ENCODE measurements around the gene NIPA2. TPM values are rescaled to one million over a fixed set of nuclear protein-coding genes. Genes with fewer than 3 reads are reported as not detected.

Gene NIPA2
- total RNA-seq, 2 experiments from 2014 or later: 53.7 to 59.5 TPM

GRCh38 chr15:22893081-22893480 lies 54.6 kb downstream of the NIPA2 start:
- CTCF ChIA-PET: no interaction called here
- no peak overlapping the region for H3K27ac Mint-ChIP-seq
- no peak overlapping the region for H3K4me3 Mint-ChIP-seq
- no peaks in the 10 kb centered on the region for H3K27me3 Mint-ChIP-seq (ENCODE audit: low read depth)
- H3K4me1 Mint-ChIP-seq (ENCODE audit: low read depth): peaks cover 5% of the 10 kb centered on the region
- no peaks in the 10 kb centered on the region for H3K36me3 Mint-ChIP-seq (ENCODE audit: low read depth)
- no peak for ATAC-seq
- POLR2A ChIA-PET: interaction anchor here (0.6 to 0.7 kb wide), 2 partner anchors 35 to 45 kb away, joined by 3 read pairs; no protein-coding TSS in a partner anchor
- no peaks in the 10 kb centered on the region for H3K9me3 Mint-ChIP-seq (ENCODE audit: insufficient read depth)
- DNase-seq: no peak

- Mint-ChIP-seq H3K27me3 (ENCODE audit: low read depth) (no peaks in the 10 kb centered on the region), H3K4me3 (no peak overlapping the region), H3K27ac (no peak overlapping the region), H3K4me1 (ENCODE audit: low read depth) (peaks cover 5% of the 10 kb centered on the region), H3K9me3 (ENCODE audit: insufficient read depth) (no peaks in the 10 kb centered on the region), H3K36me3 (ENCODE audit: low read depth) (no peaks in the 10 kb centered on the region)
- ChIA-PET CTCF (no interaction called here), POLR2A (no interaction called here)
- DNase-seq: no peak
- no peak for ATAC-seq
Observed at GRCh38 chr15:22893881-22894280, 55.4 kb downstream of the NIPA2 start.

- no peak overlapping the region for H3K27ac Mint-ChIP-seq
- peaks cover 5% of the 10 kb centered on the region for H3K4me1 Mint-ChIP-seq (ENCODE audit: low read depth)
- no peaks in the 10 kb centered on the region for H3K9me3 Mint-ChIP-seq (ENCODE audit: insufficient read depth)
- ATAC-seq (no peak), DNase-seq (peak; percentile 22)
- H3K36me3 Mint-ChIP-seq (ENCODE audit: low read depth): no peaks in the 10 kb centered on the region
- ChIA-PET CTCF (no interaction called here), POLR2A (no interaction called here)
- no peak overlapping the region for H3K4me3 Mint-ChIP-seq
- H3K27me3 Mint-ChIP-seq (ENCODE audit: low read depth): no peaks in the 10 kb centered on the region
Observed at GRCh38 chr15:22895465-22896190, 57.2 kb downstream of the NIPA2 start.

- no peaks in the 10 kb centered on the region for H3K27me3 Mint-ChIP-seq (ENCODE audit: low read depth)
- POLR2A ChIA-PET: no interaction called here
- H3K36me3 Mint-ChIP-seq (ENCODE audit: low read depth): no peaks in the 10 kb centered on the region
- H3K9me3 Mint-ChIP-seq (ENCODE audit: insufficient read depth): no peaks in the 10 kb centered on the region
- H3K4me3 Mint-ChIP-seq: no peak overlapping the region
- H3K27ac Mint-ChIP-seq: no peak overlapping the region
- no peaks in the 10 kb centered on the region for H3K4me1 Mint-ChIP-seq (ENCODE audit: low read depth)
- no peak for ATAC-seq
- no peak for DNase-seq
- CTCF ChIA-PET: no interaction called here
Observed at GRCh38 chr15:22902046-22902445, 63.6 kb downstream of the NIPA2 start.

- Mint-ChIP-seq H3K4me1 (ENCODE audit: low read depth) (no peaks in the 10 kb centered on the region), H3K27me3 (ENCODE audit: low read depth) (no peaks in the 10 kb centered on the region), H3K9me3 (ENCODE audit: insufficient read depth) (no peaks in the 10 kb centered on the region), H3K27ac (no peak overlapping the region), H3K36me3 (ENCODE audit: low read depth) (no peaks in the 10 kb centered on the region), H3K4me3 (no peak overlapping the region)
- no peak for DNase-seq
- ChIA-PET POLR2A (no interaction called here), CTCF (no interaction called here)
- no peak for ATAC-seq
Observed at GRCh38 chr15:22902578-22902977, 64.1 kb downstream of the NIPA2 start.

- ChIA-PET CTCF (no interaction called here), POLR2A (no interaction called here)
- Mint-ChIP-seq H3K27me3 (ENCODE audit: low read depth) (no peaks in the 10 kb centered on the region), H3K27ac (no peak overlapping the region), H3K4me3 (no peak overlapping the region), H3K4me1 (ENCODE audit: low read depth) (no peaks in the 10 kb centered on the region), H3K9me3 (ENCODE audit: insufficient read depth) (no peaks in the 10 kb centered on the region), H3K36me3 (ENCODE audit: low read depth) (no peaks in the 10 kb centered on the region)
- DNase-seq (no peak), ATAC-seq (no peak)
Observed at GRCh38 chr15:22902981-22903380, 64.5 kb downstream of the NIPA2 start.

GRCh38 chr15:22903427-22903826 lies 65.0 kb downstream of the NIPA2 start:
- no peaks in the 10 kb centered on the region for H3K27me3 Mint-ChIP-seq (ENCODE audit: low read depth)
- no peak for DNase-seq
- ATAC-seq: no peak
- H3K4me1 Mint-ChIP-seq (ENCODE audit: low read depth): no peaks in the 10 kb centered on the region
- ChIA-PET POLR2A (no interaction called here), CTCF (no interaction called here)
- H3K4me3 Mint-ChIP-seq: no peak overlapping the region
- no peaks in the 10 kb centered on the region for H3K9me3 Mint-ChIP-seq (ENCODE audit: insufficient read depth)
- no peak overlapping the region for H3K27ac Mint-ChIP-seq
- H3K36me3 Mint-ChIP-seq (ENCODE audit: low read depth): no peaks in the 10 kb centered on the region

- H3K36me3 Mint-ChIP-seq (ENCODE audit: low read depth): no peaks in the 10 kb centered on the region
- no peak for ATAC-seq
- H3K27ac Mint-ChIP-seq: no peak overlapping the region
Observed at GRCh38 chr15:22903961-22904534, 65.6 kb downstream of the NIPA2 start.

GRCh38 chr15:22904736-22905135 lies 66.3 kb downstream of the NIPA2 start:
- Mint-ChIP-seq H3K36me3 (ENCODE audit: low read depth) (no peaks in the 10 kb centered on the region), H3K4me3 (no peak overlapping the region), H3K27me3 (ENCODE audit: low read depth) (no peaks in the 10 kb centered on the region), H3K4me1 (ENCODE audit: low read depth) (no peaks in the 10 kb centered on the region), H3K9me3 (ENCODE audit: insufficient read depth) (no peaks in the 10 kb centered on the region), H3K27ac (no peak overlapping the region)
- ATAC-seq (no peak), DNase-seq (no peak)
- CTCF ChIA-PET: no interaction called here
- POLR2A ChIA-PET: no interaction called here

More at GRCh38 chr15:22903961-22904534, 65.6 kb downstream of the NIPA2 start:
- H3K9me3 Mint-ChIP-seq (ENCODE audit: insufficient read depth): no peaks in the 10 kb centered on the region
- no peak for DNase-seq
- no peaks in the 10 kb centered on the region for H3K4me1 Mint-ChIP-seq (ENCODE audit: low read depth)
- no peaks in the 10 kb centered on the region for H3K27me3 Mint-ChIP-seq (ENCODE audit: low read depth)
- no peak overlapping the region for H3K4me3 Mint-ChIP-seq
- ChIA-PET CTCF (no interaction called here), POLR2A (no interaction called here)

- no peaks in the 10 kb centered on the region for H3K9me3 Mint-ChIP-seq (ENCODE audit: insufficient read depth)
- H3K27ac Mint-ChIP-seq: no peak overlapping the region
- no peaks in the 10 kb centered on the region for H3K27me3 Mint-ChIP-seq (ENCODE audit: low read depth)
Observed at GRCh38 chr15:22907161-22907950, 68.9 kb downstream of the NIPA2 start.

GRCh38 chr15:22908830-22909229 lies 70.4 kb downstream of the NIPA2 start:
- POLR2A ChIA-PET: no interaction called here
- no peak overlapping the region for H3K27ac Mint-ChIP-seq
- CTCF ChIA-PET: no interaction called here
- no peaks in the 10 kb centered on the region for H3K4me1 Mint-ChIP-seq (ENCODE audit: low read depth)
- H3K4me3 Mint-ChIP-seq: no peak overlapping the region
- no peaks in the 10 kb centered on the region for H3K9me3 Mint-ChIP-seq (ENCODE audit: insufficient read depth)
- DNase-seq: no peak
- H3K36me3 Mint-ChIP-seq (ENCODE audit: low read depth): no peaks in the 10 kb centered on the region
- no peak for ATAC-seq
- no peaks in the 10 kb centered on the region for H3K27me3 Mint-ChIP-seq (ENCODE audit: low read depth)

More at GRCh38 chr15:22907161-22907950, 68.9 kb downstream of the NIPA2 start:
- CTCF ChIA-PET: no interaction called here
- no peak overlapping the region for H3K4me3 Mint-ChIP-seq
- POLR2A ChIA-PET: no interaction called here
- ATAC-seq: no peak
- DNase-seq: no peak
- no peaks in the 10 kb centered on the region for H3K4me1 Mint-ChIP-seq (ENCODE audit: low read depth)
- no peaks in the 10 kb centered on the region for H3K36me3 Mint-ChIP-seq (ENCODE audit: low read depth)

GRCh38 chr15:22911306-22911705 lies 72.8 kb downstream of the NIPA2 start:
- POLR2A ChIA-PET: no interaction called here
- no peak overlapping the region for H3K4me3 Mint-ChIP-seq
- ATAC-seq (no peak), DNase-seq (no peak)
- no peaks in the 10 kb centered on the region for H3K4me1 Mint-ChIP-seq (ENCODE audit: low read depth)
- H3K27ac Mint-ChIP-seq: no peak overlapping the region
- H3K27me3 Mint-ChIP-seq (ENCODE audit: low read depth): no peaks in the 10 kb centered on the region
- no peaks in the 10 kb centered on the region for H3K36me3 Mint-ChIP-seq (ENCODE audit: low read depth)
- CTCF ChIA-PET: no interaction called here
- H3K9me3 Mint-ChIP-seq (ENCODE audit: insufficient read depth): no peaks in the 10 kb centered on the region

All from activated CD8-positive, alpha-beta T cell treated with anti-CD3 and anti-CD28 coated beads, Interleukin-2, amount 10 ng/mL, durations not matched to agents 7 days and 5 days (primary cell).